Left ventricle myocardium inferior (tissue), 1 donor: ENCODE measurements around the gene CTH. TPM values are rescaled to one million over a fixed set of nuclear protein-coding genes. Genes with fewer than 3 reads are reported as not detected.
"Not testable (repeated sequence)": the region's sequence is repeated elsewhere in the genome, so short reads cannot be mapped to it uniquely, and the experiment has no call there.

Experiments
- DNase-seq: peaks from one replicate; pipeline ENCODE4 v3.0.0-alpha.2; 2020
- H3K27ac ChIP-seq: fragments of 200-600 bp; replicated peaks from 2 replicates; pipeline ENCODE4 v1.8.0; 2021
- H3K27me3 ChIP-seq: fragments of 200-600 bp; 2 replicates; pipeline ENCODE4 v1.8.0; 2021; ENCODE audit warnings: low read depth
- H3K36me3 ChIP-seq: fragments of 200-600 bp; 2 replicates; pipeline ENCODE4 v1.8.0; 2021
- H3K4me1 ChIP-seq: fragments of 200-600 bp; 2 replicates; pipeline ENCODE4 v1.8.0; 2021
- H3K4me3 ChIP-seq: fragments of 200-600 bp; 2 replicates; pipeline ENCODE4 v1.8.0; 2021; ENCODE audit warnings: mild to moderate bottlenecking, moderate library complexity
- H3K9me3 ChIP-seq: fragments of 200-600 bp; replicated peaks from 2 replicates; pipeline ENCODE4 v1.8.0; 2021
- intact Hi-C: fragments of 100-400 bp; cut with micrococcal nuclease; formaldehyde crosslinking; loops from one replicate; pipeline ENCODE4 v1.11.0; 2022
- total RNA-seq: library from RNA; stranded (reverse); fragmentation: NEBNext Ultra II Directional; extraction: Animal tissue kit (Norgen Biotek cat#: 25700); gene quantifications from one replicate; pipeline ENCODE4 v1.2.1, GENCODE V29; 2021
- TF ChIP-seq, protein P1 (sequence below): fragments of 200-600 bp; IDR thresholded peaks from 2 replicates; pipeline ENCODE4 v1.8.0; 2021; ENCODE audit warnings: antibody characterized with exemption, mild to moderate bottlenecking, borderline replicate concordance
- donor health status: DM: no; HTN: yes; CAD: no; lungs with severe emphysema.

CTH gene
- total RNA-seq, 1 donor from 2014 or later, result 0.91 TPM

DNA sequence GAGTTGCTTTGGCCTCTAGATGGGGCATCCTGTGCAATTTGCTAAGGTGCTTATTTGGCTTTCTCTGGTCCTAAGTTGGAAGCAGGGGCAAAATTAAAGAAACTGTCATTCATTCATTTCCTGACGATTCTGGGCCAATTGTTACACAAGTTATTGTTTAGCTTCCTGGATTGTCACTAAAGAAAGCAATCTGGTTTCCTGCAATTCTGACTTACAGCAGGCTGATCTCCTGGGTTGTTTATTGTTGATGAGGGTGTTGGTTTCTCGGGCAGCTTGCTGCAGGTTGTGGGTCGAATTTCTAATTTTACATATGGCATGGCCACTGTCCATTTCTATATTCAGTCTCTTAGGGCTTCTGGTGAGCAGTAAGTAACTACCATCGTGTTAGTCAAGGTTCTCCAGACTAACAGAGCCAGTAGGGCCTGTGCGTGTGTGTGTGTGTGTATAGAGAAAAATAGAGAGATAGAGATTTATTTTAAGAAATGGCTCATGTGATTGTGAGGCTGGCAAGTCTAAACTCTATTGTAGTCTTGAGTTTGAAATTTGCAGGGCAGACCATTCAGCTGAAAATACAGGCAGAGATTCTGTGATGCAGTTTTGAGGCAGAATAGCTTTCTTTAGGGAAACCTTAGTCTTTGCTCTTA, 30.4 kb downstream of the CTH start:
- no peak for DNase-seq
- Histone ChIP-seq H3K9me3 (no peaks in the 10 kb centered on the region), H3K4me1 (peaks cover 24% of the 10 kb centered on the region), H3K27ac (peak overlapping the region; percentile 63), H3K36me3 (peaks cover 6% of the 10 kb centered on the region), H3K4me3 (no peak overlapping the region), H3K27me3 (no peaks in the 10 kb centered on the region)
- TF ChIP-seq, protein P1, sequence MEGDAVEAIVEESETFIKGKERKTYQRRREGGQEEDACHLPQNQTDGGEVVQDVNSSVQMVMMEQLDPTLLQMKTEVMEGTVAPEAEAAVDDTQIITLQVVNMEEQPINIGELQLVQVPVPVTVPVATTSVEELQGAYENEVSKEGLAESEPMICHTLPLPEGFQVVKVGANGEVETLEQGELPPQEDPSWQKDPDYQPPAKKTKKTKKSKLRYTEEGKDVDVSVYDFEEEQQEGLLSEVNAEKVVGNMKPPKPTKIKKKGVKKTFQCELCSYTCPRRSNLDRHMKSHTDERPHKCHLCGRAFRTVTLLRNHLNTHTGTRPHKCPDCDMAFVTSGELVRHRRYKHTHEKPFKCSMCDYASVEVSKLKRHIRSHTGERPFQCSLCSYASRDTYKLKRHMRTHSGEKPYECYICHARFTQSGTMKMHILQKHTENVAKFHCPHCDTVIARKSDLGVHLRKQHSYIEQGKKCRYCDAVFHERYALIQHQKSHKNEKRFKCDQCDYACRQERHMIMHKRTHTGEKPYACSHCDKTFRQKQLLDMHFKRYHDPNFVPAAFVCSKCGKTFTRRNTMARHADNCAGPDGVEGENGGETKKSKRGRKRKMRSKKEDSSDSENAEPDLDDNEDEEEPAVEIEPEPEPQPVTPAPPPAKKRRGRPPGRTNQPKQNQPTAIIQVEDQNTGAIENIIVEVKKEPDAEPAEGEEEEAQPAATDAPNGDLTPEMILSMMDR, result no peak
- intact Hi-C loops, result no loop called here

DNA sequence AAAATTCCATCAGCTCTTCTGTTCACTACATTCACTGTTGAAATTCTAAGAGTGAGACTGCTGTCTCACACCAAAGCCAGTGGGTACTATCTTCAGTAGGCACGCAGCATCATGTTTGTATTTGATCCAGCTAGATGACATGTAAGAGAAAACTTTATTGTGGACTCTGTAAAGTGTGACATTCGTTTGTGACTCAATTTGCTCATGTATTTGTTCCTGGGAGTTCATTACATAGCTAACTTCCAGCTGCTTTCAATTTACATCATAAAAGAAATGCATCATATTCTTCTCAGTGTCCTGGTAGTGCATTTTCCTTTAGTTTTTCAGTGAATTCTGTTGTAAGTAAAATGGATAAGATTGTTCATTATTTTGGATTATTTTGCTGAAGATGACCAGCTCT, 31.4 kb downstream of the CTH start:
- intact Hi-C loops, result no loop called here
- TF ChIP-seq, protein P1, result no peak
- DNase-seq, result no peak

DNA sequence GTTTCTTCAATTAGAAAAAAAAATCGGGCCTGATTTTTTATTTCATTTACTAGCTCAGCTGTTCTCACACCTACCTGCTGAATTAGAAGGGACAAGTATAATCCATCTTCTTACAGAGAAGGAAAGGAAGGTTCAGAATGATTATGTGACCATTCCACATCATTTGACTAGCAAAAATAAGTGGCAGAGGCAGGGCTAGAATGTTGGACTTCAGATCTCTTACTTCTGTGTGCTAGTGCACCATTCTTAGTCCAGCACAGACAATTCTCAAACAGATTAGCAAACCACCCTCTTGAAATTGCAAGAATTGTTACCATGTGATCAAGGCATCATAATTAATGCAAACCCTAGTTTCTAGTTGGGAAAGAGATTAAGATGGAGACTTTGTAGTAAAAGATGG, 32.7 kb downstream of the CTH start:
- H3K27ac ChIP-seq, result no peak overlapping the region
- intact Hi-C loops, result no loop called here
- no peaks in the 10 kb centered on the region for H3K9me3 ChIP-seq
- DNase-seq, result no peak
- TF ChIP-seq, protein P1, result no peak
- peaks cover 6% of the 10 kb centered on the region for H3K36me3 ChIP-seq
- H3K4me3 ChIP-seq, result no peak overlapping the region
- no peaks in the 10 kb centered on the region for H3K27me3 ChIP-seq
- peaks cover 24% of the 10 kb centered on the region for H3K4me1 ChIP-seq

More for the DNA sequence above, 31.4 kb downstream of the CTH start:
- Histone ChIP-seq H3K4me3 (no peak overlapping the region), H3K36me3 (peaks cover 6% of the 10 kb centered on the region), H3K9me3 (no peaks in the 10 kb centered on the region), H3K27me3 (no peaks in the 10 kb centered on the region), H3K27ac (no peak overlapping the region), H3K4me1 (peaks cover 24% of the 10 kb centered on the region)

DNA sequence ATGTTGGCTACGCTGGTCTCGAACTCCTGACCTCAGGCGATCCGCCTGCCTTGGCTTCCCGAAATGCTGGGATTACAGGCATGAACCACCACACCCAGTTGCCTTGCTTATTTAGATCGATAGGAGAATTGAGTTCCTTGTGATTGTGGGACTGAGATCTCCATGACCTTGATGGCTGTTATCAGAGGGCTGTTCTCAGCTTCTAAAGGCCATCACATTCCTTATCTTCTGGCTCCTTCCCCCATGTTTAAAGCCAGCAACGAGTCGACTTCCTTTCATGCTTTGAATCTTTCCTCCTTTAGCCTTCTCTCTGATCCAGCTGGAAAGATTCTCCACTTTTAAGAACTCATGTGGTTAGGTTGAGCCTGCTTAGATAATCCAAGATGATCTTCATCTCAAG, 38.0 kb downstream of the CTH start:
- intact Hi-C loops, result no loop called here
- Histone ChIP-seq H3K27ac (no peak overlapping the region), H3K36me3 (no peaks in the 10 kb centered on the region), H3K9me3 (no peaks in the 10 kb centered on the region), H3K27me3 (no peaks in the 10 kb centered on the region), H3K4me3 (no peak overlapping the region), H3K4me1 (no peaks in the 10 kb centered on the region)
- TF ChIP-seq, protein P1, result no peak
- no peak for DNase-seq

DNA sequence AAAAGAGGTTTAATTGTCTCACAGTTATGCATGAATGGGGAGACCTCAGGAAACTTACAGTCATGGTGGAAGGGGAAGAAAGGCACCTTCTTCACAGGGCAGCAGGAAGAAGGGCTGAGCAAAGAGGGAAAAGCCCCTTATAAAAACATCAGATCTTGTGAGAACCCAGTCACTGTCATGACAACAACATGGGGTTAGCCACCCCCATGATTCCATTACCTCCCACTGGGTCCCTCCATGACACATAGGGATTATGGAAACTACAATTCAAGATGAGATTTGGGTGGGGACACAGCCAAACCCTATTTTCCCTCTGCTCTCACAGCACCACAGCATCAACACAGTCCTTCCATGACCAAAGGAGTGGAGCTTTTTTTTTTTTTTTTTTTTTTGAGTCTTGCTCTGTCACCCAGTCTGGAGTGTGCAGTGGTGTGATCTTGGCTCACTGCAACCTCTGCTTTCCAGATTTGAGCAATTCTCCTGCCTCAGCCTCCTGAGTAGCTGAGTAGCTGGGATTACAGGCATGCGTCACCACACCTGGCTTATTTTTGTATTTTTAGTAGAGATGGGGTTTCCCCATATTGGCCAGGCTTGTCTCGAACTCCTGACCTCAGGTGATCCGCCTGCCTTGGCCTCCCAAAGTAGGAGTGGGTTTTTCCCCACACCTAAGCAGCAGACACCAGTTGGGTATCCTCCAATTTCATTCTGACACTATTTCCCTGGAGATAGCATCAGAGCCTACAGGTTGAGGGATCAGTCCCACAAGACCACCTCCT, 41.3 kb downstream of the CTH start:
- intact Hi-C loops, H3K9me3 ChIP-seq, H3K4me1 ChIP-seq, DNase-seq, H3K4me3 ChIP-seq, H3K36me3 ChIP-seq, H3K27ac ChIP-seq, H3K27me3 ChIP-seq: not testable (repeated sequence)

DNA sequence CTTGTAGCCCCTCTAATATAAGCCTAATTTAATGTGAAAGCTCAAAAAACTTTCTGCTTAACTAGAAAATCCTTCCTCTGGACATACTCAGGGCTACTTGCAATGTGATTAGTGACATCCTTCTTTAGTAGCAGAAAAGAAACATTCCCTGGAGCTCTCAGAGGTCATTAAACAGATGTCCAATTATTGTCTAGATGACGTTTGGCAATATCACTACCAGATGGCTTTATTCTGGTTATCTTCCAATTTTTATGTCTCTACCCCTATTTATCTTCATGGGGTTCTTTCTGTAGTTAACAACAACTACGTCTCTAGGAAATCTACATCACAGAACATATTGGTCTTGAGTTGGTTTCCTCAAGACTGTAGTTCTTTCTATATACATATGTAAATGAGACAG, 44.2 kb downstream of the CTH start:
- TF ChIP-seq, protein P1, result no peak
- H3K9me3 ChIP-seq, result no peaks in the 10 kb centered on the region
- H3K4me3 ChIP-seq, result no peak overlapping the region
- no peaks in the 10 kb centered on the region for H3K27me3 ChIP-seq
- intact Hi-C loops, result no loop called here
- H3K36me3 ChIP-seq, result no peaks in the 10 kb centered on the region
- no peak overlapping the region for H3K27ac ChIP-seq
- no peaks in the 10 kb centered on the region for H3K4me1 ChIP-seq
- DNase-seq, result no peak
